ENCODE results near the gene ABLIM2. TPM values are rescaled to one million over a fixed set of nuclear protein-coding genes. Genes with fewer than 3 reads are reported as not detected.
A peak's percentile ranks its signal among the peaks of the same experiment; 100 is the strongest.

Gene ABLIM2
- total RNA-seq, 1 experiment from 2014 or later = 1.0 TPM

DNA sequence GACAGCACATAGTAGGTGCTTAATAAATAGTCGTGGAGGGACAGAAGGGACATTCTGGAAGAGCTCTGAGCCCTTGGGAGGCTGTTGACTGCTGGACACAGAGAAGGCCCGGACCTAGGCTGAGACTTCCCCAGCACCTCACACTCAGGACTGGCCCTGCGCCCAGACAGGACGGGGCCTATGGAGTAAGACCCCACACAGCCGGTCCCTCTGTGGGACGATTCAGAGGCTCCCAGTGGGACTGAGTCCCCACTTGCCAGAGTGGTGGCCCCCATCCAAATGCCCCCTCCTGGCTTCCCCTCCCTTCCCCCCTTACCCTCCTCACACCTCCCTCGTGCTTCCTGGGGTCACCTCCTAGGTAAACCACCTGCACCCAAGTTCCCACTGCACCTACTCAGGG is 8.9 kb downstream of the ABLIM2 start:
- Histone ChIP-seq H2BK5ac (ENCODE audit: insufficient read length, low read length) (no peak overlapping the region), H2AFZ (ENCODE audit: low read length) (no peak overlapping the region), H4K91ac (ENCODE audit: insufficient read length, low read depth, low read length) (no peak overlapping the region), H2BK120ac (ENCODE audit: low read depth, low read length, poor library complexity, severe bottlenecking) (no peak overlapping the region), H3K4me1 (ENCODE audit: insufficient read depth, low read length) (no peaks in the 10 kb centered on the region; the same call in 1 of the 2 replicates), H3K14ac (ENCODE audit: insufficient read depth, low read length) (no peak overlapping the region), H3K18ac (ENCODE audit: insufficient read length, low read depth, low read length) (no peak overlapping the region), H4K20me1 (ENCODE audit: control insufficient read depth, insufficient read depth, insufficient read length) (no peaks in the 10 kb centered on the region), H3K9ac (ENCODE audit: extremely low read depth, insufficient read length, low read length) (no peak overlapping the region), H3K4ac (ENCODE audit: low read depth, low read length) (no peak overlapping the region), H3K9me3 (ENCODE audit: control insufficient read depth, low read depth, low read length) (no peaks in the 10 kb centered on the region), H3K23ac (ENCODE audit: insufficient read length, low read depth, low read length) (no peak overlapping the region), H3K79me1 (ENCODE audit: insufficient read depth, low read depth, low read length, poor library complexity, severe bottlenecking) (no peaks in the 10 kb centered on the region), H2BK15ac (ENCODE audit: low read depth, low read length) (no peak overlapping the region), H4K5ac (ENCODE audit: insufficient read length, low read depth, low read length) (no peak overlapping the region), H3K4me2 (ENCODE audit: insufficient read depth, insufficient read length, low read length) (no peak overlapping the region), H2BK12ac (ENCODE audit: insufficient read length, low read depth, low read length) (no peak overlapping the region), H3K23me2 (ENCODE audit: insufficient read length, low read depth, low read length, poor library complexity, severe bottlenecking) (no peaks in the 10 kb centered on the region), H3K56ac (ENCODE audit: insufficient read length, low read depth, low read length) (no peak overlapping the region), H3K27me3 (ENCODE audit: insufficient read depth, low read length) (no peaks in the 10 kb centered on the region), H3K79me2 (ENCODE audit: insufficient read depth, low read length) (no peaks in the 10 kb centered on the region), H3K27ac (ENCODE audit: insufficient read length, low read depth, low read length) (no peak overlapping the region), H4K8ac (replicated peaks; ENCODE audit: insufficient read length, low read depth, low read length) (no peak overlapping the region), H3T11ph (ENCODE audit: low read length) (no peak overlapping the region), H2BK20ac (ENCODE audit: low read depth, low read length, poor library complexity, severe bottlenecking) (no peak overlapping the region), H2AK5ac (ENCODE audit: insufficient read length, low read length) (no peak overlapping the region)
- no peak overlapping the region for H3K4me3 Mint-ChIP-seq
- no CpG with 5 or more reads among the region's 7 CpGs for WGBS (ENCODE audit: extremely low coverage, insufficient read length, low lambda C conversion rate)
- H3K27ac Mint-ChIP-seq = peak overlapping the region in 2 of 3 experiments; percentile 22 to 39; a peak in 1 of 7 replicates
- no peaks in the 10 kb centered on the region for H3K36me3 Mint-ChIP-seq (ENCODE audit: insufficient read depth in 1 of 3, low read depth in 3 of 3)
- H3K27me3 Mint-ChIP-seq (ENCODE audit: low read depth) = peaks cover 9% of the 10 kb centered on the region
- peaks cover 14 to 27% of the 10 kb centered on the region in 2 experiments for H3K4me1 Mint-ChIP-seq
- TF ChIP-seq, protein P1, sequence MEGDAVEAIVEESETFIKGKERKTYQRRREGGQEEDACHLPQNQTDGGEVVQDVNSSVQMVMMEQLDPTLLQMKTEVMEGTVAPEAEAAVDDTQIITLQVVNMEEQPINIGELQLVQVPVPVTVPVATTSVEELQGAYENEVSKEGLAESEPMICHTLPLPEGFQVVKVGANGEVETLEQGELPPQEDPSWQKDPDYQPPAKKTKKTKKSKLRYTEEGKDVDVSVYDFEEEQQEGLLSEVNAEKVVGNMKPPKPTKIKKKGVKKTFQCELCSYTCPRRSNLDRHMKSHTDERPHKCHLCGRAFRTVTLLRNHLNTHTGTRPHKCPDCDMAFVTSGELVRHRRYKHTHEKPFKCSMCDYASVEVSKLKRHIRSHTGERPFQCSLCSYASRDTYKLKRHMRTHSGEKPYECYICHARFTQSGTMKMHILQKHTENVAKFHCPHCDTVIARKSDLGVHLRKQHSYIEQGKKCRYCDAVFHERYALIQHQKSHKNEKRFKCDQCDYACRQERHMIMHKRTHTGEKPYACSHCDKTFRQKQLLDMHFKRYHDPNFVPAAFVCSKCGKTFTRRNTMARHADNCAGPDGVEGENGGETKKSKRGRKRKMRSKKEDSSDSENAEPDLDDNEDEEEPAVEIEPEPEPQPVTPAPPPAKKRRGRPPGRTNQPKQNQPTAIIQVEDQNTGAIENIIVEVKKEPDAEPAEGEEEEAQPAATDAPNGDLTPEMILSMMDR (conservative IDR thresholded peaks at IDR 0.05) = no peak
- DNase-seq = no peak
- H3K9me3 Mint-ChIP-seq = no peaks in the 10 kb centered on the region
